ENCODE results near the gene LBP. TPM values are rescaled to one million over a fixed set of nuclear protein-coding genes. Genes with fewer than 3 reads are reported as not detected.
A peak's percentile ranks its signal among the peaks of the same experiment; 100 is the strongest.

LBP gene
- total RNA-seq, 1 donor: 1.8 TPM

DNA sequence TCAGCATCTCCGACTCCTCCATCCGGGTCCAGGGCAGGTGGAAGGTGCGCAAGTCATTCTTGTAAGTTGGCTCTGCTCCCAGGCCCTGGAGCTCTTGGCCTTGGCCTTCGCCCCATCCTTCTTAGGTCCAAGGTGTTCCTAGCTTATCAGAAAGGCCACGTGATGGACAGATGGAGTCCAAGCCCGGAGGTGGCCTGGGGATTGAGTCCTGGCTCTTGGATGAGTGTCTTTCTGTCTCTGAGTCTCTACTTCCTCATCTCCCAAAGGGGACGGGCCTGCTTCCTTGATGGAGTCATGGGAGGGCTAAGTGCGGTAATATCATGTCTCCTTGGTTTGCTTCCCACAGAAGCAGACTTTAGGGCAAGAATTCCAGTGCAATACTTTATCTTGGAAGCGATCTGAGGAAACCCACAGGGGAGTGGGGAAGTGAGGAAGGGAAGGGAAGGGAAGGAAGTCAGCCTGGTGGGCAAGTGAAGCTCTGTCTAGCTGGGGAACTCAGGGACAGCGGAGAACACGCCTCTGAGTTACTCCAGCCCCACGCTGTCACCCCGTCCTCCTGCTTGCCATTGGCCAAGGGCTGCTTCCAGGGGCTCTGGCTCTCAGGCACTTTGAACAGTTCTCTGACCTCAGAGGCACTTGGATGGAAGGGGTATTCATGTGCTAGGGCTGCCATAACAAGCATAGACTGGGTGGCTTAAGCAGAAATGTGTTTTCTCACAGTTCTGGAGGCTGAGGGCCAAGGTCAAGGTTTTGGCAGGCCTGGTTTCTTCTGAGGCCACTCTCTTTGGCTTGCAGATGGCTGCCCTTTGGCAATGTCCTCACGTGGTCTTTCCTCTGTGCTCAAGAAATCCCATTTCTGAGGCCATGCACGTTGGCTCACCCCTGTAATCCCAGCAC is 4.8 kb downstream of the LBP start:
- no peak overlapping the region for H3K27ac ChIP-seq (ENCODE audit: low read depth, low read length)
- H2AFZ ChIP-seq (ENCODE audit: low read length): peak overlapping the region; percentile 65
- TF ChIP-seq, protein P1, sequence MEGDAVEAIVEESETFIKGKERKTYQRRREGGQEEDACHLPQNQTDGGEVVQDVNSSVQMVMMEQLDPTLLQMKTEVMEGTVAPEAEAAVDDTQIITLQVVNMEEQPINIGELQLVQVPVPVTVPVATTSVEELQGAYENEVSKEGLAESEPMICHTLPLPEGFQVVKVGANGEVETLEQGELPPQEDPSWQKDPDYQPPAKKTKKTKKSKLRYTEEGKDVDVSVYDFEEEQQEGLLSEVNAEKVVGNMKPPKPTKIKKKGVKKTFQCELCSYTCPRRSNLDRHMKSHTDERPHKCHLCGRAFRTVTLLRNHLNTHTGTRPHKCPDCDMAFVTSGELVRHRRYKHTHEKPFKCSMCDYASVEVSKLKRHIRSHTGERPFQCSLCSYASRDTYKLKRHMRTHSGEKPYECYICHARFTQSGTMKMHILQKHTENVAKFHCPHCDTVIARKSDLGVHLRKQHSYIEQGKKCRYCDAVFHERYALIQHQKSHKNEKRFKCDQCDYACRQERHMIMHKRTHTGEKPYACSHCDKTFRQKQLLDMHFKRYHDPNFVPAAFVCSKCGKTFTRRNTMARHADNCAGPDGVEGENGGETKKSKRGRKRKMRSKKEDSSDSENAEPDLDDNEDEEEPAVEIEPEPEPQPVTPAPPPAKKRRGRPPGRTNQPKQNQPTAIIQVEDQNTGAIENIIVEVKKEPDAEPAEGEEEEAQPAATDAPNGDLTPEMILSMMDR (IDR thresholded peaks at IDR 0.05; ENCODE audit: extremely low read depth, low read depth, low read length): no peak

GRCh38 chr20:38353316-38353715 is 7.0 kb downstream of the LBP start:
- no peaks in the 10 kb centered on the region for H3K9me3 ChIP-seq (ENCODE audit: low read depth, low read length)
- H3K27me3 ChIP-seq (ENCODE audit: insufficient read depth, low read length): peaks cover 9% of the 10 kb centered on the region
- TF ChIP-seq, protein P1 (IDR thresholded peaks at IDR 0.05; ENCODE audit: extremely low read depth, low read depth, low read length): no peak
- no peaks in the 10 kb centered on the region for H3K79me2 ChIP-seq (ENCODE audit: insufficient read depth, low read length)
- H3K4me2 ChIP-seq (ENCODE audit: insufficient read depth, low read length): no peak overlapping the region
- peak overlapping the region; percentile 23 for H2AFZ ChIP-seq (ENCODE audit: low read length)
- no peak overlapping the region for H3K4me3 ChIP-seq (ENCODE audit: insufficient read depth, low read length)
- H3K36me3 ChIP-seq (ENCODE audit: insufficient read depth, low read length): no peaks in the 10 kb centered on the region
- H3K4me1 ChIP-seq (ENCODE audit: insufficient read depth, low read length): peaks cover 3% of the 10 kb centered on the region
- H4K20me1 ChIP-seq (ENCODE audit: insufficient read depth, low read length): no peaks in the 10 kb centered on the region
- no peak for DNase-seq (ENCODE audit: insufficient read length, low spot score, missing footprints)
- no peak overlapping the region for H3K27ac ChIP-seq (ENCODE audit: low read depth, low read length)

More for the DNA sequence above, 4.8 kb downstream of the LBP start:
- no peak overlapping the region for H3K4me2 ChIP-seq (ENCODE audit: insufficient read depth, low read length)
- H3K4me3 ChIP-seq (ENCODE audit: insufficient read depth, low read length): no peak overlapping the region
- no peaks in the 10 kb centered on the region for H3K36me3 ChIP-seq (ENCODE audit: insufficient read depth, low read length)
- H3K27me3 ChIP-seq (ENCODE audit: insufficient read depth, low read length): peaks cover 19% of the 10 kb centered on the region
- H3K9me3 ChIP-seq (ENCODE audit: low read depth, low read length): no peaks in the 10 kb centered on the region
- H3K79me2 ChIP-seq (ENCODE audit: insufficient read depth, low read length): no peaks in the 10 kb centered on the region
- peak; percentile 89 for DNase-seq (ENCODE audit: insufficient read length, low spot score, missing footprints)
- no peaks in the 10 kb centered on the region for H4K20me1 ChIP-seq (ENCODE audit: insufficient read depth, low read length)
- peaks cover 3% of the 10 kb centered on the region for H3K4me1 ChIP-seq (ENCODE audit: insufficient read depth, low read length)

DNA sequence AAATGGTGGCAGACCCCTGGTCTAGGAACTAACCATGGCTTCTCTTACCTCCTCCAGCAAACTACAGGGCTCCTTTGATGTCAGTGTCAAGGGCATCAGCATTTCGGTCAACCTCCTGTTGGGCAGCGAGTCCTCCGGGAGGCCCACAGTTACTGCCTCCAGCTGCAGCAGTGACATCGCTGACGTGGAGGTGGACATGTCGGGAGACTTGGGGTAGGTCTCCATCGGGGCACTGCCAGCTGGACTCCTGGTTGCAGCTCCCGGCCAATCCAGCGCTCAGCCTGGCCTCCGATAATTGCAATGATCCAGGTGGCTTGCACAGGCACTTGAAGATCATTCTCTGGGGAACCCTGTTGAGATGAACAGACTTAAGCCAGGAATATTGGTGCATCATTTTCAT is 7.9 kb downstream of the LBP start:
- Histone ChIP-seq H3K9me3 (ENCODE audit: low read depth, low read length) (no peaks in the 10 kb centered on the region), H2AFZ (ENCODE audit: low read length) (no peak overlapping the region), H3K79me2 (ENCODE audit: insufficient read depth, low read length) (no peaks in the 10 kb centered on the region), H3K4me3 (ENCODE audit: insufficient read depth, low read length) (no peak overlapping the region), H3K36me3 (ENCODE audit: insufficient read depth, low read length) (no peaks in the 10 kb centered on the region), H3K4me2 (ENCODE audit: insufficient read depth, low read length) (no peak overlapping the region), H3K27ac (ENCODE audit: low read depth, low read length) (no peak overlapping the region), H4K20me1 (ENCODE audit: insufficient read depth, low read length) (no peaks in the 10 kb centered on the region), H3K4me1 (ENCODE audit: insufficient read depth, low read length) (peaks cover 3% of the 10 kb centered on the region), H3K27me3 (ENCODE audit: insufficient read depth, low read length) (peaks cover 7% of the 10 kb centered on the region)
- TF ChIP-seq, protein P1 (IDR thresholded peaks at IDR 0.05; ENCODE audit: extremely low read depth, low read depth, low read length): no peak
- no peak for DNase-seq (ENCODE audit: insufficient read length, low spot score, missing footprints)

Data from osteoblast (primary cell).